OCI-LY3 (cell line): ENCODE data around the gene PSMD12.
"Not testable (repeated sequence)": the region's sequence is repeated elsewhere in the genome, so short reads cannot be mapped to it uniquely, and the experiment has no call there.

Source experiments
- H2AFZ ChIP-seq: fragments of 200-600, 300-600 bp; shearing (Covaris generic); 2 replicates; pipeline ENCODE4 v1.6.0; 2014; ENCODE audit warnings: antibody characterized with exemption, low read depth, low read length
- H3K27ac ChIP-seq: fragments of 200-600, 300-600 bp; sonication (generic); 2 replicates; pipeline ENCODE4 v1.5.1; 2014; ENCODE audit warnings: mild to moderate bottlenecking, low read length, moderate library complexity, mixed read lengths
- H3K27me3 ChIP-seq: fragments of 200-600, 300-600 bp; sonication (generic); 2 replicates; pipeline ENCODE4 v1.6.1; 2014; ENCODE audit warnings: low read depth, low read length, mixed read lengths
- H3K36me3 ChIP-seq: fragments of 200-600, 300-600 bp; sonication (generic); replicated peaks from 2 replicates; pipeline ENCODE3; 2014; ENCODE audit warnings: low read depth, low read length, mixed read lengths
- H3K4me1 ChIP-seq: fragments of 300-600, 200-600 bp; sonication (generic); 2 replicates; pipeline ENCODE4 v1.6.1; 2014; ENCODE audit warnings: low read length, mixed read lengths
- H3K4me2 ChIP-seq: fragments of 200-600, 300-600 bp; sonication (generic); 2 replicates; pipeline ENCODE4 v1.6.1; 2014; ENCODE audit warnings: low read length, mixed read lengths
- H3K4me3 ChIP-seq: fragments of 300-600, 200-600 bp; sonication (generic); 2 replicates; pipeline ENCODE4 v1.5.1; 2014; ENCODE audit warnings: antibody characterized with exemption, mild to moderate bottlenecking, low read length, moderate library complexity
- H3K79me2 ChIP-seq: fragments of 300-600, 200-600 bp; shearing (Covaris generic); 2 replicates; pipeline ENCODE4 v1.6.1; 2014; ENCODE audit warnings: mild to moderate bottlenecking, low read length, mixed read lengths
- H3K9ac ChIP-seq: fragments of 300-600, 200-600 bp; shearing (Covaris generic); 2 replicates; pipeline ENCODE4 v1.6.0; 2014; ENCODE audit warnings: mild to moderate bottlenecking, low read length, moderate library complexity
- H3K9me3 ChIP-seq: fragments of 200-600, 300-600 bp; shearing (Covaris generic); 2 replicates; pipeline ENCODE4 v1.6.1; 2014; ENCODE audit warnings: low read length, mixed read lengths; ENCODE audit not compliant: insufficient read depth
- H4K20me1 ChIP-seq: fragments of 200-600, 300-600 bp; sonication (generic); 2 replicates; pipeline ENCODE4 v1.6.1; 2016; ENCODE audit warnings: low read length, mixed read lengths; ENCODE audit not compliant: insufficient read depth
- EZH2phosphoT487 ChIP-seq: fragments of 200-600 bp; shearing (Covaris generic); IDR thresholded peaks from 2 replicates; pipeline ENCODE4 v1.6.1; 2018; ENCODE audit warnings: antibody characterized with exemption, mixed run types, low read depth
- TF ChIP-seq, protein P1 (sequence below): fragments of 200-600, 300-600 bp; sonication (generic); IDR thresholded peaks from 2 replicates; pipeline ENCODE4 v1.5.1; 2014; ENCODE audit warnings: antibody characterized with exemption, low read length, low read depth

The PSMD12 gene

DNA sequence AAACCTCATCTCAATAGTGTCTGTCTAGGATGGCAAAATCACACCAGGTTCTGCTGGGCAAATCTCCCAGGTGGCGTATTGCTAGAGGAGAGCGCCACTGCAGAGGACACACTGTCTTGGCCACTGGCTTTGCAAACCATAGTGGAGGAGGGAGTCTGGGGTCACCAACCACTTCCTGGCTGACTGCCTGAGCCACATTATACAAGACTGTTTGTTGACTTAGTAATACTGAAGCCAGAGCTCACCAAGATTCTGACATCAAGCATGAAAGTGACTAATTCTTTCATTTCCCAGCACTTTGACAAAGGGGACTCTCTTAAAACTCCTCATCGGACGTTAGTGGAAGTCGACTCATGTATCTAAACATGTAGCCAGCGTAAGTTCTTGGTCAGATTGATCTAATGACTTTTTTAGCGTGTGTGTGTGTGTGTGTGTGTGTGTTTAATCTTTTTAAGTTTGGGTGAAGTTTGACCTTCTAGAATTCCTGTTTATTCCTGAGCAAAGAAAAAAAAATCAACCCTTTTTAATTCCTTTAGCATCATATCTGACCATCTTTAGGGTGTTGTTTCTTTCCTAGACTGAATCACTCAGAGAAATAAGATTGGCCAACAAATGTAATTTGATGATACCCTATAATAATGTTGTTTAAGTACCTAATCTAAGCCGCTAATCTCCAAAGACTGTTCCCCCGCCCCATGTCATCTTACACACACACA lies 24.4 kb upstream of the PSMD12 start:
- H3K9ac ChIP-seq: 0 out of 2 replicates have a peak overlapping the region, but pooled peaks have one; percentile 7
- peaks cover 66% of the 10 kb centered on the region for H3K79me2 ChIP-seq

DNA sequence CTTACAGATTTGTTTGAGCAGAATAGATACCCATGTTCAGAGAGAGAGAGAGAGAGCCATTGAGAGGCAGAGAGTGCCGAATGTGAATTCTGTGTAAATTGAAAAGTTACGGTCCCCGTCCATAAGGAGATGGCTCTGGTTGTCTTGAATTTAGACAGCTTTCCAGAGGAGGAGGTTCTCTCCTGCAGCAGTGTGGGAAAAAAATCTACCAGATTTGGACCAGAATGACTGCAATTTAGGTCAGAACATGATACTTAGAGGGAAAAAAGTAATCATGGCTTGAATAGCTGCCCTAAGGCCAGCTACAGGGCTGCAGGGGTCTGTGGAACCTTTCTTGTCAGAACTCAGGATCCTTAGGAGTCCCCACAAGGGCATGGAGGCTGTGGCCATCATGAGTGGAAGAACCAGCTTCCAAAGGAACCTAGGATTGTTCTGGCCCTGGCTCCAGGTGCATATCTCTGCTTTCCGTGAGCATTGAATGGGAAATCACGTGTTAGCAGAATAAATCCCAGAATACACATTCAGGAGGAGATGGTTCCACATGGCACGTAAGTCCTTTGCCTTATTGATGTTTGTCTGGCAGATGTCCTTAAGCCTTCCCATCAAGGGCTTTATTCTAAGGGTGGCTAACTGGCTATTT lies 23.7 kb upstream of the PSMD12 start:
- Histone ChIP-seq H3K27me3 (no peaks in the 10 kb centered on the region), H3K27ac (peak overlapping the region; percentile 34), H3K9me3 (no peaks in the 10 kb centered on the region), H3K4me1 (peaks cover 20% of the 10 kb centered on the region), H3K4me3 (peak overlapping the region; percentile 15), H3K9ac (no peak overlapping the region), H3K4me2 (peak overlapping the region; percentile 67), H3K36me3 (peaks cover 2% of the 10 kb centered on the region), H4K20me1 (no peaks in the 10 kb centered on the region; the same call in 1 of the 2 replicates), H2AFZ (no peak overlapping the region), H3K79me2 (peaks cover 70% of the 10 kb centered on the region)
- no peak for TF ChIP-seq EZH2phosphoT487

More for the DNA sequence above, 24.4 kb upstream of the PSMD12 start:
- Histone ChIP-seq H3K27me3 (no peaks in the 10 kb centered on the region), H3K27ac (peak overlapping the region; percentile 34), H3K4me3 (peak overlapping the region; percentile 15), H2AFZ (no peak overlapping the region), H4K20me1 (no peaks in the 10 kb centered on the region; the same call in 1 of the 2 replicates), H3K4me1 (peaks cover 20% of the 10 kb centered on the region), H3K9me3 (no peaks in the 10 kb centered on the region), H3K4me2 (peak overlapping the region; percentile 67), H3K36me3 (peaks cover 2% of the 10 kb centered on the region)
- TF ChIP-seq EZH2phosphoT487: no peak
- TF ChIP-seq, protein P1, sequence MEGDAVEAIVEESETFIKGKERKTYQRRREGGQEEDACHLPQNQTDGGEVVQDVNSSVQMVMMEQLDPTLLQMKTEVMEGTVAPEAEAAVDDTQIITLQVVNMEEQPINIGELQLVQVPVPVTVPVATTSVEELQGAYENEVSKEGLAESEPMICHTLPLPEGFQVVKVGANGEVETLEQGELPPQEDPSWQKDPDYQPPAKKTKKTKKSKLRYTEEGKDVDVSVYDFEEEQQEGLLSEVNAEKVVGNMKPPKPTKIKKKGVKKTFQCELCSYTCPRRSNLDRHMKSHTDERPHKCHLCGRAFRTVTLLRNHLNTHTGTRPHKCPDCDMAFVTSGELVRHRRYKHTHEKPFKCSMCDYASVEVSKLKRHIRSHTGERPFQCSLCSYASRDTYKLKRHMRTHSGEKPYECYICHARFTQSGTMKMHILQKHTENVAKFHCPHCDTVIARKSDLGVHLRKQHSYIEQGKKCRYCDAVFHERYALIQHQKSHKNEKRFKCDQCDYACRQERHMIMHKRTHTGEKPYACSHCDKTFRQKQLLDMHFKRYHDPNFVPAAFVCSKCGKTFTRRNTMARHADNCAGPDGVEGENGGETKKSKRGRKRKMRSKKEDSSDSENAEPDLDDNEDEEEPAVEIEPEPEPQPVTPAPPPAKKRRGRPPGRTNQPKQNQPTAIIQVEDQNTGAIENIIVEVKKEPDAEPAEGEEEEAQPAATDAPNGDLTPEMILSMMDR: no peak

DNA sequence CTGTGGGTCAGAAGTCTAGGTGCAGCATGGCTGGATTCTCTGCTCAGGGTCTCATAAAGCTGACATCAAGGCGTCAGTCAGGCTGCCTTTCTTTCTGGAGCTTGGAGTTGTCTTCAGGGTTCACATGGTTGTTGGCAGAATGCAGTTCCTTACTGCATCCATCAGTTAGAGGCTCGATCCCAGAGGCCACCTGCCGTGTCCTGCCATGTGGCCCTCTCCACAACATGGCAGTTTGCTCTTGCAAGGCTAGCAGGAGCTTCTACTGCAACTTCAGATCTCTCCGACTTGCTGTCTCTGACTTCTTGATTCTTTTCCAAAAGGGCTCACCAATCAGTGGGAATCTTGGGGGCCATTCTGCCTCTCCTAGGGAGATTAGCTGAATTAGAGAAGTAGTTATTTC lies 22.6 kb upstream of the PSMD12 start:
- H2AFZ ChIP-seq: no peak overlapping the region
- no peak overlapping the region for H3K4me3 ChIP-seq
- peaks cover 75% of the 10 kb centered on the region for H3K79me2 ChIP-seq
- H3K9me3 ChIP-seq: no peaks in the 10 kb centered on the region
- H3K4me1 ChIP-seq: peaks cover 20% of the 10 kb centered on the region
- TF ChIP-seq, protein P1: no peak
- no peaks in the 10 kb centered on the region for H3K27me3 ChIP-seq
- no peak overlapping the region for H3K9ac ChIP-seq
- H3K4me2 ChIP-seq: no peak overlapping the region
- no peak overlapping the region for H3K27ac ChIP-seq
- H3K36me3 ChIP-seq: peaks cover 2% of the 10 kb centered on the region
- no peaks in the 10 kb centered on the region; the same call in 1 of the 2 replicates for H4K20me1 ChIP-seq

DNA sequence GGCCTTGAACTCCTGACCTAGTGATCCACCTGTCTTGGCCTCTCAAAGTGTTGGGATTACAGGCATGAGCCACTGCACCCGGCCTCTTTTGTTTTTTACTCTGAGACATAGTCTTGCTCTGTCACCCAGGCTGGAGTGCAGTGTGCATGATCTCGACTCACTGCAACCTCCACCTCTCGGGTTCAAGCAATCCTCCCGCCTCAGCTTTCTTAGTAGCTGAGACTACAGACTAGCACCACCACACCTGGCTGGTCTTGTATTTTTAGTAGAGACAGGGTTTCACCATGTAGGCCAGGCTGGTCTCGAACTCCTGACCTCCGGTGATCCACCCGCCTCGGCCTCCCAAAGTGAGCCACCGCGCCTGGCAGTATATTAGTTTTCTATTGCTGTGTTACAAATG lies 22.2 kb upstream of the PSMD12 start:
- H3K4me1 ChIP-seq: peaks cover 20% of the 10 kb centered on the region
- H4K20me1 ChIP-seq, H3K4me3 ChIP-seq, H3K27ac ChIP-seq, H3K27me3 ChIP-seq, H3K9me3 ChIP-seq, H2AFZ ChIP-seq, H3K4me2 ChIP-seq, H3K36me3 ChIP-seq, H3K9ac ChIP-seq: not testable (repeated sequence)
- H3K79me2 ChIP-seq: peaks cover 79% of the 10 kb centered on the region

DNA sequence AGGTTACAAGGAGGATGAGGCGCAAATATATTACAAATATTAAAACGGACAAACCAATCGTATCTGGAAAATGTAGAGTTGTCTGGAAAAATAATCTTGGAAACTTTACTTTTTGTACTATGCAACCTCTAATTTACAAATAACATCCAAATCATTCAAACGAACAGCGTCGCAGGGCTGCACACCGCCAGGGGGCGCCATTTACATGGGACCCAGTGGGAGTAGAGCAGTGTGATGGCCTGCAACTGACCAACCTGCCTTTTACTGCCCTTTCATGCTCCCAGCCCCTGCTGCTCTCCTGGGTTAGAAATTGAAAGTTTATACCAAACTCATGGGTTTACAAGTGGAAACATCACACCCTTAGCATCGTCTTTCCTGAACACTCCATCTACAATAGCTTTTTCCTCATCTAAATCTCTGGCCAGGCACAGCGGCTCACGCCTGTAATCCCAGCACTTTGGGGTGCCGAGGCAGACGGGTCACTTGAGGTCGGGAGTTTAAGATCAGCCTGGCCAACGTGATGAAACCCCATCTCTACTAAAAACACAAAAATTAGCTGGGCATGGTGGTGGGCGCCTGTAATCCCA lies 20.7 kb upstream of the PSMD12 start:
- Histone ChIP-seq H3K27me3 (no peaks in the 10 kb centered on the region), H3K79me2 (peaks cover 86% of the 10 kb centered on the region)

More for the DNA sequence above, 20.7 kb upstream of the PSMD12 start:
- Histone ChIP-seq H3K4me3 (no peak overlapping the region), H3K27ac (no peak overlapping the region), H3K4me2 (no peak overlapping the region), H3K4me1 (peaks cover 18% of the 10 kb centered on the region), H3K9me3 (no peaks in the 10 kb centered on the region), H2AFZ (no peak overlapping the region), H3K36me3 (peaks cover 2% of the 10 kb centered on the region), H4K20me1 (no peaks in the 10 kb centered on the region; the same call in 1 of the 2 replicates), H3K9ac (no peak overlapping the region)
- TF ChIP-seq, protein P1: peak; percentile 80
- no peak for TF ChIP-seq EZH2phosphoT487
